HG03064 (cell line): ENCODE data around the gene RPL3.
"Not testable (repeated sequence)": the region's sequence is repeated elsewhere in the genome, so short reads cannot be mapped to it uniquely, and the experiment has no call there.

Experiments
- ATAC-seq: cut with Tn5 transposase; IDR thresholded peaks from one replicate; pipeline ENCODE4 v1.9.1; 2021; ENCODE audit warnings: low read depth; ENCODE audit not compliant: unreplicated experiment

The RPL3 gene

GRCh38 chr22:39352306-39352891, 33.0 kb upstream of the RPL3 start:
- no peak for ATAC-seq

GRCh38 chr22:39351689-39352214, 32.3 kb upstream of the RPL3 start:
- ATAC-seq: no peak

- ATAC-seq: no peak
Observed at GRCh38 chr22:39350757-39351688, 31.6 kb upstream of the RPL3 start.

- ATAC-seq: no peak
Observed at GRCh38 chr22:39349967-39350726, 30.7 kb upstream of the RPL3 start, which contains the start of gene SYNGR1. TSS of gene SYNGR1 (plus strand) at chr22:39349991. CDS start at chr22:39350011, 20 bp downstream.

- ATAC-seq: no peak
Observed at GRCh38 chr22:39349506-39349966, 30.1 kb upstream of the RPL3 start.

GRCh38 chr22:39348909-39349505, 29.6 kb upstream of the RPL3 start:
- ATAC-seq: no peak

- no peak for ATAC-seq
Observed at GRCh38 chr22:39345231-39345630, 25.8 kb upstream of the RPL3 start.

GRCh38 chr22:39344046-39344390, 24.6 kb upstream of the RPL3 start:
- no peak for ATAC-seq

GRCh38 chr22:39343259-39344045, 24.0 kb upstream of the RPL3 start:
- ATAC-seq: no peak

GRCh38 chr22:39341179-39341578, 21.8 kb upstream of the RPL3 start:
- ATAC-seq: no peak

- not testable (repeated sequence) for ATAC-seq
Observed at GRCh38 chr22:39339775-39340174, 20.4 kb upstream of the RPL3 start.

- ATAC-seq: no peak
Observed at GRCh38 chr22:39336411-39336810, 17.0 kb upstream of the RPL3 start.

- no peak for ATAC-seq
Observed at GRCh38 chr22:39332441-39333064, 13.1 kb upstream of the RPL3 start.

GRCh38 chr22:39330553-39330952, 11.1 kb upstream of the RPL3 start:
- ATAC-seq: not testable (repeated sequence)

- no peak for ATAC-seq
Observed at GRCh38 chr22:39327995-39328754, 8.8 kb upstream of the RPL3 start.

- ATAC-seq: no peak
Observed at GRCh38 chr22:39325392-39325932, 6.0 kb upstream of the RPL3 start.

- ATAC-seq: not testable (repeated sequence)
Observed at GRCh38 chr22:39320616-39321029, 1.2 kb upstream of the RPL3 start.
